ENCODE results near the gene PRKACA. TPM values are rescaled to one million over a fixed set of nuclear protein-coding genes. Genes with fewer than 3 reads are reported as not detected.

Gene PRKACA
- total and polyA plus RNA-seq, 3 experiments from 2014 or later: 1.5 to 81.0 (median 77.3) TPM

DNA sequence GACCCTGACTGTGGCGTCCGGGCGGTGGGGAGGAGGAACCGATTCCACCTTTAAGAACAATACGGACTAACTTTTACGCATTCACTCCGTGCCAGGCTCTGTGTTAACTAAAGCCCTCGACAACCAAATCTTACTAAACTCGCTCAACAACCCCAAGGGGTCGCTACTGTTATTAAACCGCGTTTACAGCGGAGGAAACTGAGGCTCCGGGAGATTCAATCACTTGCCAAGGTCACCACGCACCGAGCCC is 28.2 kb downstream of the PRKACA start:
- CTCF ChIA-PET: interaction anchor here (0.8 to 1.1 kb wide), 2 partner anchors 16 to 48 kb away, joined by 3 to 8 read pairs; partner anchors contain the start of gene ASF1B
- Histone ChIP-seq H3K36me3 (ENCODE audit: insufficient read depth, low read length) (no peaks in the 10 kb centered on the region), H3K27me3 (ENCODE audit: insufficient read depth, low read length, poor library complexity, severe bottlenecking) (no peaks in the 10 kb centered on the region), H3K27ac (ENCODE audit: low read depth, low read length) (no peak overlapping the region), H3K4me3 (ENCODE audit: low read length) (no peak overlapping the region), H3K9me3 (ENCODE audit: low read length) (no peaks in the 10 kb centered on the region), H3K4me1 (ENCODE audit: insufficient read depth, low read length) (peaks cover 14% of the 10 kb centered on the region)
- peaks cover 10 to 24% (median 12%) of the 10 kb centered on the region in 3 donors for H3K4me1 Mint-ChIP-seq
- H3K4me3 Mint-ChIP-seq: peak overlapping the region; percentile 75 to 94 (median 86)
- POLR2A ChIA-PET: interaction anchor here (0.6 to 1.2 kb wide), 2 partner anchors 48 to 321 kb away, joined by 4 to 8 read pairs; no protein-coding TSS in a partner anchor
- H3K9me3 Mint-ChIP-seq: peaks cover 0 to 7% (median 0%) of the 10 kb centered on the region in 5 donors
- DNase-seq: no peak
- peak overlapping the region; percentile 0 to 88 (median 76) for H3K27ac Mint-ChIP-seq
- peaks cover 0 to 21% (median 5%) of the 10 kb centered on the region in 3 donors for H3K36me3 Mint-ChIP-seq
- H3K27me3 Mint-ChIP-seq: peaks cover 0 to 4% of the 10 kb centered on the region in 2 donors

DNA sequence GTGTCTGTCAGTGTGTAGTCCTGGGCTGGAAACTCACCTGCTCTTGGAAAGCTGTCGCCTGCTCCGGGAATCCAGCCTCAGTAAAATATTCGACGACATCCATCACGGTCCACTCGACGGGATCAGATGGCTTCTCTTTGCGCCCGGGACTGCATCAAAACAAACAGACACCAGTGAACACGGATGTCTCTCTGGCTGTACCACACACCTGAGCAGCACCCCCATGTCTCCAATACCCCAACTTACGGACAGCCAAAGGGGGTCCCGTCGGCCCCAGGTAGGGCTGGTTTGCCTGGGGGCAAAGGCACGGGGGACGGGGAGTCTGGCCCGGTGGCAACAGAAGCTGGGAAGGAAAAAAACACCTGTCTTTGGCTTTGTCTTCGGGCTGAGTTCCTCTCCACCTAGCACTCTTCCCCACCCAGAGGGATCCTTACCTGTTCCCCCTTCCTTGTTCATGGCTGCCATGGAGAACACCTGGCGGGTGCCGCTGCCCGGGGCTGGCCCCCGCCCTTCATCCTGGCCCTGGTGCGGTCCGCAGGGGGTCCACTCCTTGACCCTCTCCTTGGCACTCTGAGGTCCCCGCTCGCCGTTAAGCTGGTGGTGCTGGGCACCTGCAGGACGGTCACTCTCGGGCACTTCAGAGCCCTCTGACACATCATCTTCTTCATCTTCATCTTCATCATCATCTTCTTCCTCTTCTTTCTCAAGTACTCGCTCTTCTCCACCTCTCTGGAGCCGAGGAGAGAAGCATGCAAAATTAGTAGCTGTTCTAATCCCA is 28.7 kb downstream of the PRKACA start:
- Histone ChIP-seq H3K4me1 (ENCODE audit: insufficient read depth, low read length) (peaks cover 14% of the 10 kb centered on the region), H3K4me3 (ENCODE audit: low read length) (no peak overlapping the region), H3K9me3 (ENCODE audit: low read length) (no peaks in the 10 kb centered on the region), H3K27ac (ENCODE audit: low read depth, low read length) (no peak overlapping the region), H3K27me3 (ENCODE audit: insufficient read depth, low read length, poor library complexity, severe bottlenecking) (no peaks in the 10 kb centered on the region), H3K36me3 (ENCODE audit: insufficient read depth, low read length) (no peaks in the 10 kb centered on the region)
- ChIA-PET CTCF (interaction anchor here (0.8 to 2.0 kb wide), 3 partner anchors 16 to 48 kb away, joined by 3 to 10 read pairs (median 8); partner anchors contain the start of gene ASF1B), POLR2A (interaction anchor here (0.6 to 1.2 kb wide), 2 partner anchors 48 to 321 kb away, joined by 4 to 8 read pairs; no protein-coding TSS in a partner anchor)
- peaks cover 0 to 4% of the 10 kb centered on the region in 2 donors for H3K27me3 Mint-ChIP-seq
- peak overlapping the region; percentile 0 to 85 (median 74) for H3K27ac Mint-ChIP-seq
- H3K9me3 Mint-ChIP-seq: peaks cover 0 to 7% (median 0%) of the 10 kb centered on the region in 5 donors
- H3K36me3 Mint-ChIP-seq: peaks cover 0 to 21% (median 5%) of the 10 kb centered on the region in 3 donors
- H3K4me3 Mint-ChIP-seq: peak overlapping the region; percentile 75 to 94 (median 86)
- peaks cover 10 to 24% (median 12%) of the 10 kb centered on the region in 3 donors for H3K4me1 Mint-ChIP-seq
- no peak for DNase-seq

DNA sequence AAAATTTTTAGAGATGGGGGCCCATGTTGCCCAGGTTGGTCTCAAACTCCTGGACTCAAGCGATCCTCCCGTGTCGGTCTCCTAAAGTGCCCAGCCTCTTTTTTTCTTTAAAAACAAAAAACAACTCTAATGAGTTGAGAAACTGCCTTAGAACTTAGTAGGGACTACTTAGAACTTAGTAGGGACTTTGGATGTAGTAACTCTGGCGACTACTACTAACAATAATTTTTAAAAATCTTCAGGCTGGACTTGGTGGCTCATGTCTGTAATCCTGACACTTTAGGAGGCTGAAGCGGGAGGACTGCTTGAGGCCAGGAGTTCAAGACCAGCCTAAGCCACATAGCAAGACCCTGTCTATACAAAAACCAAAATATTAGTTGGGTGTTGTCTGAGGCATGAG is 31.5 kb downstream of the PRKACA start:
- no peak for DNase-seq
- H3K27me3 ChIP-seq (ENCODE audit: insufficient read depth, low read length, poor library complexity, severe bottlenecking): no peaks in the 10 kb centered on the region
- peaks cover 0 to 23% (median 5%) of the 10 kb centered on the region in 3 donors for H3K36me3 Mint-ChIP-seq
- H3K4me1 Mint-ChIP-seq: peaks cover 13 to 27% (median 15%) of the 10 kb centered on the region in 3 donors
- H3K9me3 ChIP-seq (ENCODE audit: low read length): no peaks in the 10 kb centered on the region
- H3K4me3 ChIP-seq (ENCODE audit: low read length): no peak overlapping the region
- no peak overlapping the region for H3K27ac ChIP-seq (ENCODE audit: low read depth, low read length)
- no peaks in the 10 kb centered on the region for H3K36me3 ChIP-seq (ENCODE audit: insufficient read depth, low read length)
- no peaks in the 10 kb centered on the region for H3K9me3 Mint-ChIP-seq
- H3K27ac Mint-ChIP-seq: peak overlapping the region in 1 of 8 donors; percentile 63
- H3K4me3 Mint-ChIP-seq: peak overlapping the region in 2 of 7 donors; percentile 3 to 76
- peaks cover 0 to 2% of the 10 kb centered on the region in 2 donors for H3K27me3 Mint-ChIP-seq
- POLR2A ChIA-PET: no interaction called here
- CTCF ChIA-PET: interaction anchor here (6.6 kb wide), 1 partner anchor 14 kb away, joined by 38 read pairs; the partner anchor contains the start of gene MISP3
- H3K4me1 ChIP-seq (ENCODE audit: insufficient read depth, low read length): peaks cover 18% of the 10 kb centered on the region

DNA sequence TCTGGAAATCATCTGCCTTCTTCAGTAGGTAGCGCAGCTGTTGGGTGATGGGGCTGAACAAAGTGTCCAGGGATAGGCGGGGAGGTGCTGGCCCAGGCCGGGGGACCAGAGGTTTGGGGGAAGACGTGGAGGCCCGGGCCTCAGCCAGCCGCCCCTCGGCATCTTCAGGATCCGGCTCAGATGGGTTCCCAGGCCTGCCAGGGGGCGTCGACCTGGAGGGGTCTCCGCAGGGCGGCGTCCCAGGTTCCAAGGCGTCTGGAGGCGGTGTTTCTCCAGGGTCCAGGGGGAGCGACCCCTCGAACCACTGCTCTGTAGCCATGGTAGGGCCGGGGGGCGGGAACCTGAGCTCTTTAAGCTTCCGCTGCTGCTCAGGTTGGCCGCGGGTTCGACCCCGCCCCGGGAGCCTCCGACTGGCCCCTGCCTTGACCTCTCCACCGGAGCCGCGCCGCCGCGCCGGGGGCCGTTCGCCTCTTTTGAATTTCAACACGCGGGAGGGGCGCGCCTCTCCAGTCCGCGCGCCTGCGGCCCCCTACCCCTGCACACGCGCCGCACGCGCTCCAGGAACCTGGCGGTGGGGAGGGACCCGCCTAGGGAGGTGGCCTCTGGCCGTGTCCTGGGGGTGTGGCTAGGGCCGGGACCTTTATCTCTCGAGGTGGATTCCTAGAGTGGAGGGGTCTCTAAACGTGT is 32.1 kb downstream of the PRKACA start, which contains the start of gene C19orf67:
Gene C19orf67 (minus strand): TSS at position 475 of the 687 bp plus-strand sequence. CDS start 156 bp downstream, at position 319.
- Mint-ChIP-seq H3K36me3 (peaks cover 0 to 25% (median 5%) of the 10 kb centered on the region in 3 donors), H3K27ac (peak within 1 kb of the TSS in 3 of 8 donors; percentile 23 to 66 (median 63)), H3K4me3 (peak within 1 kb of the TSS in 2 of 7 donors; percentile 3 to 76), H3K9me3 (no peaks in the 10 kb centered on the region), H3K4me1 (peaks cover 15 to 33% (median 22%) of the 10 kb centered on the region in 3 donors), H3K27me3 (peaks cover 0 to 1% of the 10 kb centered on the region in 2 donors)
- Histone ChIP-seq H3K36me3 (ENCODE audit: insufficient read depth, low read length) (no peaks in the 10 kb centered on the region), H3K27ac (ENCODE audit: low read depth, low read length) (no peak within 1 kb of the TSS), H3K27me3 (ENCODE audit: insufficient read depth, low read length, poor library complexity, severe bottlenecking) (no peaks in the 10 kb centered on the region), H3K4me1 (ENCODE audit: insufficient read depth, low read length) (peaks cover 23% of the 10 kb centered on the region), H3K9me3 (ENCODE audit: low read length) (no peaks in the 10 kb centered on the region), H3K4me3 (ENCODE audit: low read length) (no peak within 1 kb of the TSS)
- CTCF ChIA-PET: interaction anchor here (1.0 to 6.6 kb wide), 3 partner anchors 13 to 51 kb away, joined by 3 to 38 read pairs (median 4); partner anchors contain the start of genes ASF1B and MISP3
- DNase-seq: no peak
- POLR2A ChIA-PET: no interaction called here

DNA sequence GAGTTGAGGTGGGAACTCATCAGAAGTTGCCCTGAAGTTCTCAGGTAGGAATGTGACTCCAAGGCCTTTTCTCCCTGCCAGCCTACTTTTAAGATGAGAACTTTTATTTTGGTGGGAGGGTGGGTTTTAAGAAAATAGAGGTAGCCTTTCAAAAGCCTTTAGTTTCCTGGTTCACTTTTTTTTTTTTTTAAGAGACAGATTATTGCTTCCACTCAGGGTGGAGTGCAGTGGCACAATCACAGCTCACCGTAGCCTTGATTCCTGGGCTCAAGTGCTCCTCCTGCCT is 34.9 kb downstream of the PRKACA start:
- no peaks in the 10 kb centered on the region for H3K27me3 ChIP-seq (ENCODE audit: insufficient read depth, low read length, poor library complexity, severe bottlenecking)
- peaks cover 18% of the 10 kb centered on the region for H3K4me1 ChIP-seq (ENCODE audit: insufficient read depth, low read length)
- DNase-seq: no peak
- no peaks in the 10 kb centered on the region for H3K9me3 ChIP-seq (ENCODE audit: low read length)
- H3K27ac Mint-ChIP-seq: peak overlapping the region in 2 of 8 donors; percentile 82 to 92
- H3K27ac ChIP-seq (ENCODE audit: low read depth, low read length): no peak overlapping the region
- peaks cover 14 to 29% (median 20%) of the 10 kb centered on the region in 3 donors for H3K4me1 Mint-ChIP-seq
- H3K4me3 ChIP-seq (ENCODE audit: low read length): no peak overlapping the region
- ChIA-PET CTCF (interaction anchor here (1.4 to 6.6 kb wide), 4 partner anchors 10 to 54 kb away, joined by 5 to 38 read pairs (median 6); partner anchors contain the start of genes ASF1B, IL27RA and MISP3), POLR2A (no interaction called here)
- H3K36me3 Mint-ChIP-seq: peaks cover 0 to 9% (median 0%) of the 10 kb centered on the region in 3 donors
- H3K4me3 Mint-ChIP-seq: peak overlapping the region in 6 of 7 donors; percentile 84 to 95 (median 92)
- H3K27me3 Mint-ChIP-seq: no peaks in the 10 kb centered on the region
- H3K9me3 Mint-ChIP-seq: no peaks in the 10 kb centered on the region
- H3K36me3 ChIP-seq (ENCODE audit: insufficient read depth, low read length): no peaks in the 10 kb centered on the region

DNA sequence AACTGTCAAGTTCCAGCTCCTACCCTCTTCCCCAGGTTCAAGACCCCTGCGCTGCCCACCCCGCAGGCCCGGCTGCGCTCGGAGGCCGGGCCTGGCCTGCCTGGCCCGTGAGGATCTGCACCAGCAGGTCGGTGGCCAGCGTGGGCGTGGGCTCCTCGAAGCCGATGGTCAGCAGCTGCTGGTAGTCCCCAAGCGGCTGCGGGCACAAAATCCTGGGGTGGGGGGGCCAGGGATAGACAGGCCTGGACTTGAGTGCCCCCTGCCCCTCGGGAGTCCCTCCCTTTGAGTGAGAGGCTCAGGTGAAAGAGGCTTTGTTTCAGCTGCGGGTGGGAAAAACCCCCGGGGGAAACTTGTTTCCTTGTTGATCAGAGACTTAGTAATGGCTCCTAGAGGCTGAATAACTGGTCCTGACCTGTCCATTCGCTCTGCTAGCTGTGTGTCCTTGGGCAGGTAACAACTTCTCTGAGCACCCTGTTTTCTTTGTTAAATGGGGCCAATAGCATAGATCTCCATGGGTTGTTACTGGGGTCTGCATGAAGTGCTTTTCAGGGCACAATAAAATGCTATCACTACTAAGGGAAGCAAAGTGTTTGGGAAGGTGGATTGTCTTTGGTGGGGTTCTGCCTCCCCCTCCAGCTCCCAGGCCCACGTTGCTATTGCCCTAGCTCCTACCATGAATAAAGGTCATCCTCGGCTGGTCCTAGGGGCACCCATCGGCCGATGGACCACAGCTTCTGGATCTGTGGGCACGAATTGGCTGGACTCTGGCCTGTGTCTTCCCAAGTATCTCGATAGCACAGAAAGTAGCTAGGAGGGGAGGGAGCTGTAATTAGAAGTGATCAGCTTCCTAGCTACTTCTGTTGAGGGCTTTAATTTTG is 35.5 kb downstream of the PRKACA start:
- Histone ChIP-seq H3K4me1 (ENCODE audit: insufficient read depth, low read length) (peaks cover 18% of the 10 kb centered on the region), H3K27me3 (ENCODE audit: insufficient read depth, low read length, poor library complexity, severe bottlenecking) (no peaks in the 10 kb centered on the region), H3K9me3 (ENCODE audit: low read length) (no peaks in the 10 kb centered on the region), H3K4me3 (ENCODE audit: low read length) (peak overlapping the region; percentile 82), H3K27ac (ENCODE audit: low read depth, low read length) (peak overlapping the region; percentile 73), H3K36me3 (ENCODE audit: insufficient read depth, low read length) (no peaks in the 10 kb centered on the region)
- ChIA-PET CTCF (interaction anchor here (1.4 to 6.6 kb wide), 5 partner anchors 10 to 55 kb away, joined by 5 to 38 read pairs (median 7); partner anchors contain the start of genes ASF1B, IL27RA and MISP3), POLR2A (interaction anchor here (0.9 to 1.7 kb wide), 5 partner anchors 10 to 76 kb away, joined by 3 to 5 read pairs (median 4); partner anchors contain the start of genes ASF1B, PRKACA and RFX1)
- no peaks in the 10 kb centered on the region for H3K27me3 Mint-ChIP-seq
- peaks cover 0 to 7% (median 0%) of the 10 kb centered on the region in 3 donors for H3K36me3 Mint-ChIP-seq
- peak overlapping the region; percentile 84 to 96 (median 94) for H3K4me3 Mint-ChIP-seq
- peak overlapping the region; percentile 82 to 98 (median 96) for H3K27ac Mint-ChIP-seq
- H3K4me1 Mint-ChIP-seq: peaks cover 14 to 29% (median 20%) of the 10 kb centered on the region in 3 donors
- DNase-seq: peak in 2 of 5 donors; percentile 44 to 71
- no peaks in the 10 kb centered on the region for H3K9me3 Mint-ChIP-seq
